AG08396 (cell line): ENCODE measurements around the gene SASH1.

Experiments used
- DNase-seq: peaks from one replicate; pipeline ENCODE4 v3.0.0; 2012; ENCODE audit warnings: low spot score, mixed read lengths

Gene SASH1

DNA sequence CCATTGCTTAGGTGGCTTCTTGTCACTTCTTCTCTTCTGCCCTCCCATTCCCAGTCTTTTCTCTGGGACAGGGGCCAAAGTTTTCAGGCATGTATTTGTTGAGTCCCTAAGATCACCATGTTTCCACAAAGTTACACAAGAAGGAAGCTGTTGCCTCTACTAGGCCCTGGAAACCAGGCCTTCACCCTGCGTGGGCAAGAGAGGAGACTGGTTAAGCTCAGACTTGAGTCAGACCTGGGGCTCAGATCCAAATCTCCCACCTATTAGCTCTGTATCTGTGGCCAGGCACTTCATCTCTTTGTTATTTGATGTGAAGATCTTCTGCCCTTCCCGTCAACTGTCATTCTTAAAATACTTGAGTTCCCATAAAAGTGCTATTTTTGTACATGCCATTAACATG is 154.6 kb downstream of the SASH1 start:
- DNase-seq = no peak

DNA sequence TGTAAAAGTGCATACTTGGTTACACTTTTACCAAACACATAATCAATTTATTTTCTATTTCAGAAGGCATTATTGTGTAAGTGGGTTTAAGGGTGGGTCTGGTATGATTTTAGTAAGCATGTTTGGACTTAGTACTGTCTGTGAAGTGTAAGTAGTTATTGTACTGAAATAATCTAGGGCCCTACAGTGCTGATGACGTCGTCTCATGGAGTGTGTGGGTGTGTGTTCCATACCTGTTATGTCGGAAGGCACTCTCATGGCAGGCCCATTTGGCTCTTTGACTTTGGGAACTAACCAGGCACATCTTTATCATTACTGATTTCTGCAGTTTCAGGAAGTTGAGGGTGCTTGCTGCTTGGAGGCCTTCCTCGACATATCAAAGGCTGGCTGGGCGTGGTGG is 155.1 kb downstream of the SASH1 start:
- no peak for DNase-seq

DNA sequence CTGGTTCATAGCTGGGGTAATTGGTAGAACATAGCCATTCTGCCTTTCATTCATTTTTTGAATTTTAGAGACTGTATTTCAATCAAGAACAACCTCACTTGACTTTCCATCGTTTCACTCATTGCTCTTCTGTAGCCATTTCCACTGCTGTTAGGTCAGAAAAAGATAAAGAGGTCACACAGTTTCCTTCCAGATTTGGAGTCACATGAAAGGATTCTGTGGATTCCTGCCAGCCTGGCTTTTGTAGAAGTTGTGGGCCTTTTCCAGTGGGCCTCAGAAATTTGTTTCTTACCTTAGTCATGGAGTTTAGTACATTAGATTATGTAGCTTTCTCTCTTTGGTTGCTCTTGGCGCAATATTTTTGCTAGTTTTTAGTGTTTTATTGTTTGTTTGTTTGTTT is 157.8 kb downstream of the SASH1 start:
- DNase-seq = no peak

DNA sequence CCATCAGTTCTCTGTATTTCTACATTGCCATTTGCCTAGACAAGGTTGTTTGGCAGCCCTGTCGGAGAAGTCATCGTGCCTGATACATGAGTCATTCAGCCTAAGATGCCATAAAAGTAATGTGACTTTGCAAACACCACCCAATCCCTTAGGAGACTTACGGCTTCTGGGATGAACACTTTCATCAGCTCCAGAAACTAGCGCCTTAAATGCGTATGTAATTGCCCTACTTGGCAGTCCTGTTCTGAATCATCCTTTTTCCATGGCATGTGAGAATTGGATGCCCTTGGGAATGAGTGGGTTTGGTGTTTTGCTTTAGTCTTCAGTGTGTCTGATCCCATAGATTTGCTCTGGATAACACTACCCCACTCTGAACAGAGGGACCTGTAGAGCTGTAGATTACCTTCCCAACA is 158.5 kb downstream of the SASH1 start:
- peak; percentile 71 for DNase-seq

DNA sequence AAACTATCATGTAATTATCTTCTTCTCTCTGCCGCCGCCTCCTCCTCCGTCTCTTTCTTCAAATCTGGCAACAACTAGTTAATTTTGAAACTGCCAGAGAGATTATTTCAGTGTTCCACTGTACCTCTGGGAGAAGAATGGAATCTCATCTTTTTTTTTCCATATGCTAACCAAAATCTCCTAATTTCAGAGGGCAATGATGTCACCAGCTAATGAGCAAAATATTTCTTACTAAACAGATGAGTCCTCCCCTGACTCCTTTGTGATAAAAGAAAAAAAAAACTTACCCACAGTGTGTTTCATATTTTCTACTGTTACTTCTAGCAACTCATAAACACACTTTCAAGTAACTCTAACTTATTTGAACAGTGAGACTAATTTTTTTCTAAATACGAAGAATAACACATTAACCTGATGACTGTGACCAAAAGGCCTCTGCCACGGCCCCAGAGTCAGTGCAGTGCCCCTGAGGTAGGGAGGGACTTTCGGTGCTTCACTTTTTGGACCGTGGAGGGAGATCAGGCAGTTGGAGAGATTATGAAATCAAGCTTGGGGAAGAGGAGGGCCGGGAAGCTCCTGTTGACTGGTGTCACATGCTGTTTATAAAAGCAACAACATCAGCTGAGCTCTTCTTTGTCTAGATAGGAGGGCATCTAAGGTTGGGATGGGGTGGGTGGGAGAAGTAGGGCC is 159.6 kb downstream of the SASH1 start:
- DNase-seq = no peak

DNA sequence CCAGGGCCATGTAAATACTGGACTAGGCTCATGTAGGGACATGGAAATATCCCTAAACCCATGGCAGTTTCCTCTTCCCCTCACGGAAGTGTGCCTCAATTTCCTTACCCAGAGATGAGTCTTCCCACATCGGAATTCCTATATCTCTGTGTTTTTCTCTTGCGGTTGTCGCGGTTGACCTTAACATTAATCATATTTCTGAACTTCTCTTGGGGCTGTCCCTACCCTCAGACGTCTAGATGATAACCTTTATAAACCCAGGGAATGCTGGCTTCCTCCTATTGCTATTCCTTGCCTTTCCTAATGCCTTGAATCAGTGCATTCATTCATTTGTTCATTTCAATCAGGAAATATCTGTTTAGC is 160.1 kb downstream of the SASH1 start:
- no peak for DNase-seq

DNA sequence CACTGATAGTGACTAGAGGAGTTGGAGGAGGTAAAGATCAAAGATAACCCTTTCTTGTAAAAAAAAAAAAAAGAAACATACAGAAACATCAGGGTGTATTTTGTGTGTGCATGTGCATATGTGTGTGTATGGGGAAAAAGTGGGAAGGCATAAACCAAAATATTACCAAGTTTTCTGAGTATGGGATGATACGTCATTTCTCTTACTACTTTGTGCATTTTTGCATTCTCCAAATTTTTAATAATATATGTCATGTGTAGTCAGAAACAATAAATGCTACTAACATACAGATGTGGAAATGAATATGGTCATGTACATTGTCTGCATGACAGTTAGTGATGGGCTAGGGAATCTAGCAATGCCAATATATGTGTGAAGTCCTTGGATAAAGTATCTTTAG is 161.1 kb downstream of the SASH1 start:
- no peak for DNase-seq

DNA sequence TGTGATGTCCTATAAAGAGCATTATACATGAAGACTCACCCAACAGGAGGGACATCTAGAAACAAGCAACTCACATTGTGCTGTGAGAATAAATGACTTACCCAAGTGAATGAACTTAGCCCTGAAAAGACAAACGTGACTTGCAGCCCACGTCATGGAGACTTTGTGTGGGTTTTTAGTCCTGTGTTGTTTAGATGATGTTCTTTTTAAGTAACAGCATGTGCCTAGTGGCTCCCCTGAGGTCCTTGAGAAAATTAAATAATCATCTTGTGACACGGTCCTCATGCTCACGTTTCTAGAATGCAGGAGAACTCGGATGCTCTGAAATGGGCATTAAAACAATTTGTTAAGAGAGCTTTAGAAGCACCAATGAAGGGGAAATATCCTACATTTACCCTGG is 165.1 kb downstream of the SASH1 start:
- DNase-seq = no peak

DNA sequence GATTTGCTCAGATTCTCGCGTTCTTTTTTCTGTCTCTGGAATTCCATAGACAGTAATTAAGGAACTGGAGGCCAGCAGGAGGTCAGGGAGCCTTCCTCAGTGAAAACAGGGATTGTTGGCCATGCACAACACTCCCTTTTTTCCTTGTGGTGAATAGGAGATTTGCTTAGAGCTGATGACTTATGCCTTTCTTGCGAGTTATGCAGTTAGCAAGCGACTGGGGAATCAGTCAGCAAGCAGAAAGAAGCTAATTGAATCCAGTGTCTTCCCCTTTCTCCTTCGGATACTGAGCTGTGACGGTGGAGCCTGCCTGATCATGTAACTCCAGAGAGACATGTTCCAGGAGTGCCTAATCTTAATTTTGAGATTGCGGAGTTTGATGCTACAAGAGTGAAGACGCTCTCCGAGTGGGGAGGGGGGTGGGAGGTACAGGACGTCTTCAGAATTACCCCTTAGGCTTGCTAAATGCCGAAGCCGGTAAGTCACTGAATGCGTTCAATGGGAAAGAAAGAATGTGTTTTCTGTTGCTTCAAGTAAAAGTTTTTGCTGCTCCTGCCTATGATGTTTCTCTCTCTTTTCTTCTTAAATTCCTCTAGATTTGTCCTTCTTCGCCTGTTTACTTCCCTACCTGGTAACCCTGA is 165.9 kb downstream of the SASH1 start:
- peak; percentile 39 for DNase-seq

DNA sequence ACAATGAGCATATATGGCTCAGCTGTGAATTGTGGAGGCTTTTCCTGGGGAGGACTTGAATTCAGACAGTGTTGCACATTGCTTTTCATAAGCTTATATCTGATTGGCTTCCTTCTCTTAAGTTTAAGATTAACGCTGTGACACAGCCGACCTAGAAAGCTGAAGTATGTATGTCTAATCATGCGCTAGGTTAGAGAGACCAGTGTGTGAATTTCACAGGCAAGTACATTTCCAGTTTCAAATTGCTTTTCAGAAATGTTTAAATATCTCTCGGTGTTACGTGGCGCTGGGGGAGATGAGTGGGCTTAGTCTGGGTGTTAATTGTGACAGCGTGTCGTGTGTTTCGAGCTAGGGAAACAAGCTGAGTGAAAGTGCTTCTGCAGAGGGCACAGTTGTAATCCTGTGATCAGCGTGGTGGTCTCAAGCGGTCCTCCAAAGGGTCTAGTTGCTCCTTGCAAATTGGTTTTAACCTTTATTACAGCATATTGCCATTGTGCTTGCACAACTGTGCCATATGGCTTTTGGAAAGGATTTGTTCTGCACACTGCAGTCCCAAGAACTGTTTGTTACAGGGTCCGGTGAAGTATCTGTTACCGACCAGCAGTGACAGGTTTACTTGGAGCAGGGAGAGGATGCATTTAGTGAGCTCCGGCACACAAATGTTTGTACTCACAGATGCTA is 166.6 kb downstream of the SASH1 start:
- no peak for DNase-seq

DNA sequence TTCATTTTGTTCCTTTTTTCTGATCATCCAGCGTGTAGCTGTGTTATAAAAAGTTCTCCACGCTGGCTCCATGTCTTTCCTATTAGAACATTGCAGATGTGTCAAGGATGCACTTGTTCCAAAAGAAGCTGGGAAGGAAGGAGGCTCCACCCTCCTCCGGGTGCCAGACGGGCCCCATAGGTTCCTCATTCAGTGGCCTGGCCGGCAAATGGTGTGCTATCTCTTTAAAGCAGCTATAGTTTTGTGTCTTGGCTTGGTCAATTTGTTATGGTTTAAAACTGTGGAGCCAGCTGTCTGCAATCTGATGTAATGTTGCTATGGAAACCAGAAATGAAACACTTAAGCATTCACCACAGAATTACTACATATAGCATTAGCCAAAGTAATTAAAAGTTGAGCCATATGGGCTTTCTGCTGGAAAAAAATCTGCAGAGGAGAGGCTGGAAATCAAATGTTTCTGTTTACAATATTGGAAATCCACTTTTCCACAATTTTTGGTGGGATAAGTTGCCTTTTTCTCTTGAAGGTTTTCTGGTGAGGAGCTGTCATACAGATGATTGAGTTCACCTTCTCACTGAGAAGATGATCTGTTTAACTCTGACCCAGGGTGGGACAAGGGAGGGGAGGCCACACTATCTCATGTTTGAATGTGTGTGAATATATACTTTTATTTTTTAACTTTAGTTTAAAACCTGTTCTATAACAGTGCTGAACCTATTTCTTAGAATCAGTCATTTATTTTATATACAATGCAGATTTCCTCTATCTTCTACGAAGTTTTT is 167.4 kb downstream of the SASH1 start:
- DNase-seq = peak; percentile 80

DNA sequence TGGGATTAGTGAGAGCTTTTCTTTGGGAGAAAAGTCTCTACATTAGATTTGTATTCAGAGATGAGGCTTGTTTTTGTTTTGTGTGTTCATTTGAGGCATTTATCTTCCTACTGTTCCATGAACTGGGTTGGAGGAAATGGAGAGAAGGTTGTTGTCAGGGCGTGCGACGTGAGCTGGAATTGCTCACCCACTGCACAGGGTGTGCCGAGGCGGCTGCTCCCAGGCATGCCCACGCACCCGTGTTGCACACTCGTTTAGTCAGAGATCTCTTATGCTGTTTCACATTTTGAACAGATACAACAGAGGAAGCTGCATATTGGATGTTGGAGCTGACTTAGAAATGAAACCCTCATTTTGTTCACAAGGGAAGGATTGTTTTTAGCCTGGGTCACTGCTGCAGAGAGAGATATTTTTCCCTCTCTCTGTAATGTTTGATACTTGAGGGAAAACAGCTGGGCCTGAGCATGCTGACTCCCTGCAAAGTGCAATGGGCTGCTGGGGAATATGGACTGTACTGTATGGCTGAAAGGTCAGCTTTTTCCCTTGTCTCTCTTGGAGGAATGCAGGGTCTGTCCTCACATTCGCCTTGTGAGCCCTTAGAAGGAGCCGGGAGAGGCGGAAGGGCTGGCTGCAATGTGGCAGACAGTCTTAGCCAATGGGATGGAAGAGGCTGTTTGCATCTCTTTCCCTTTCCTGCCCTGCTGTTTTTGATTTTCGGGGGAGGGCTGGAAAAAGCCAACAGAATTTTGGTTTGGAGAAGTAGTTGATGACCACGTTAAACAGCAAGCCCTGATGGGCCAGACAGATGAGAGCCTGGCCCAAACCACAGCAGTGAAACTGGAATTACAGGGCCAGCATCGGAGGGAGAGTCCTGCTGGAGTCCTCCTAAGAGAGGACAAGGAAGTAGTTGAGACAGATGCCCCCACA is 170.8 kb downstream of the SASH1 start:
- peak; percentile 69 for DNase-seq

DNA sequence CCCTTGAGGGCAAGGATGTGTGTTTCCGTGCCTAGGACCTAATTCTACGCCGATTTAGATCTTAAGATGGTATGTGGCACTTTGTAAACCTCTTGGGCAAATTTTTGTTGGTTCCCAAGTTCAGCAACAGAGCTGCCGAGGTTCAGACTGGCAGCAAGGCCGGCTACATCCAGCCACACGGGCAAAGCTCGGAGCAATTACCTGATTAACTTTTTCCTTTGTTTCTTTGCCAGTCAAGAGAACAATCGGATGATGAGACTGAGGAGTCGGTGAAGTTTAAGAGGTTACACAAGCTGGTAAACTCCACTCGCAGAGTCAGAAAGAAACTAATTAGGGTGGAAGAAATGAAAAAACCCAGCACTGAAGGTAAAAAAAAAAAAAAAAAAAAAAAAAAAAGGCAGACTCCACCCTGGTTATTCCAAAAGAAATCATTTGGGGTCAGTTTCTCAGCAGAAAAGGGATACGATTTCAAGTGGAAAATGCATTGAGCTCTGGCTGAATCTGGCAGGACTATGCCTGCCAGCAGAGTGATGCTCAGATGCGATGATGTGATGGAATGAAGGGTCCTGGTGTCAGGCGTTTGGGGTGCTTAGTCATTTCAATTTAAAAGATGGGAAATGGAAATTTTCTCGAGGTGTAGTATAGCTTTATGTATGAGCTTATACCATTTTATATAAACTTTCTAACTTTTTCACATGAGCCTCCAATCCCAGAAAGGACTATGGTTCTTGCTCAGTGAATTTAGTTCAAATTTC is 171.6 kb downstream of the SASH1 start:
- DNase-seq = no peak

DNA sequence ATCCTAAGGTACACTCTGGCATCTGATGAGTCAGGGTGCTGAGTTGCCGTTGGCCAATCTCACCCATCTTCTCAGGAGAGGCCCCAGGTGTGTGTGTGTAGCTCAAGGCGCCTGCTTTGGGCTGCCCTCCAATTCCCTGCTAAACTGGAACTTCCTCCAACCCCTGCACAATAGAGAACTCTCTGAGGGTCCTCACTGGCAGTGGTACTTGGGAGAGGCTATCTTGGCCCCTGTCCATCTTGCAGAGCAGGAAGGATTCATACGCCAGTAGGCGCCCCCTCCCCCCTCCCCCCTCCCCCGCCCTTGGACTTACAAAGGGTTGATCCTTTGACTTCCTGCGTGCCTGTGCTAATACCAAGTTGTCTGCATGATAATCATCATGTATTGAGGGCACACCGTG is 173.6 kb downstream of the SASH1 start:
- no peak for DNase-seq

DNA sequence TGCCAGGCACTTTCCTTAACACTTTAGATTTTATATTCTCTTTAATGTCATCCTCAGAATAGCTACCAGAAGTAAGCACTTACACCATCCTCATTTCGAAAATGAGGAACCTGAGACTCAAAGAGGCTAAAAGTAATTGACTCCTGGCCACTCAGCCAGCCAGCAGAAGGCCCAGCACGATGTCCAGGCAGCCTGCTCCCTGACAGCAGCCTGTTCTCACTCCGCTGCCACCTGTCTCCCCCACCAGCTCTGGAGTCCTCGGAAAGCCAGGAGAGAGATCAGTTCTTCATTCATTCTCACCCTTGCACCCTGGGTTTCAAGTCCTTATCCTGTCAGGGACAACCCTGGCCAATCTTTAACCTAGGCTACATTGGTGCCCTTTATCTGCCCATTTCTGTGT is 174.0 kb downstream of the SASH1 start:
- no peak for DNase-seq

DNA sequence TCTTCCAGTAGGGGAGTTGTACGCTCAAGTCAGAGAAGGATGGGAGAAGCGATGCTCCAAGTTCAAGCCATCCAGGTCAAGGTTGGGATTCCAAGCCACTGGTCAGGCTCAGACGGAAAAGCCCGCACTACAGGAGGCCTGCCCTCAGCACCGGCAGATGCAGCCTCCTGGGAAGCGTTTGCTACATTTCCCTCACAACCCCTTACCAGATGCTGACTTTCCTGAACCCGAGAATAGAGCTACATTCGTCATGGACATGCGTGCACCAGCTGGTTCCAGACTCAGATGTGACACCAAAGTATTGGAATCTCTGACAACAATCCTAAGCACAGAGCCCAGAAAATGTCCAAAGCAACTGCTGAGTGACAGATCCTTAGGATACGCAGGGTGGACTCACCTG is 174.8 kb downstream of the SASH1 start:
- no peak for DNase-seq

DNA sequence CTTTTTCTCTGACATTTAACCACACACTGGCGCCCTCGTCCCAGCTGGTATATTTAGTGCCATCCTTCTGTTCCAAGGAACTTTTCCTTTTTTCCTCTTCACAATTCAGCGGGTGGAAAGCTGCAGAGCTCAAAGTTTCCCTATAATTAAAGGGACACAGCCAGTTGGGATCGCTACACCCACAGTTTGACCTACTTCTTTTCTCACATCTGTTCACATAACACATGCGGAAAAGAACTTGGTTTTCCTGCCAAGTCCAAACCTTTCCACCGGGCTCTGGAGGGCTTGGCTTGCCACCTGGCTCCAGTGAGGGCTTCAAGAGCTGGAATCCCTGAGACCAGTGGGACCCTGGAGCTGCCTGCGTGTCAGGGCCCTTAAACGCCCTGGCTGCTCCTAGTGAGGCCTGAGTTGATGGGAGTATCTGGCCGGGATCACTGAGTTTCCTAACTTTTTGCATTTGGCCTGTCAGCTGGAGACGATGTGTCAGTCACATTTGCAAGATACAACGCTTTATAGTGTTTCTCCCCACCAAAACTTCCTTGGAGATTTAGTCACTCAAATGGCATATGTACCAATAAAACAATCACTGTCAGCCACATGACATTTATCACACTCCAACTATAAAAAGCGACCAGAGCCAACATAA is 176.0 kb downstream of the SASH1 start:
- no peak for DNase-seq

DNA sequence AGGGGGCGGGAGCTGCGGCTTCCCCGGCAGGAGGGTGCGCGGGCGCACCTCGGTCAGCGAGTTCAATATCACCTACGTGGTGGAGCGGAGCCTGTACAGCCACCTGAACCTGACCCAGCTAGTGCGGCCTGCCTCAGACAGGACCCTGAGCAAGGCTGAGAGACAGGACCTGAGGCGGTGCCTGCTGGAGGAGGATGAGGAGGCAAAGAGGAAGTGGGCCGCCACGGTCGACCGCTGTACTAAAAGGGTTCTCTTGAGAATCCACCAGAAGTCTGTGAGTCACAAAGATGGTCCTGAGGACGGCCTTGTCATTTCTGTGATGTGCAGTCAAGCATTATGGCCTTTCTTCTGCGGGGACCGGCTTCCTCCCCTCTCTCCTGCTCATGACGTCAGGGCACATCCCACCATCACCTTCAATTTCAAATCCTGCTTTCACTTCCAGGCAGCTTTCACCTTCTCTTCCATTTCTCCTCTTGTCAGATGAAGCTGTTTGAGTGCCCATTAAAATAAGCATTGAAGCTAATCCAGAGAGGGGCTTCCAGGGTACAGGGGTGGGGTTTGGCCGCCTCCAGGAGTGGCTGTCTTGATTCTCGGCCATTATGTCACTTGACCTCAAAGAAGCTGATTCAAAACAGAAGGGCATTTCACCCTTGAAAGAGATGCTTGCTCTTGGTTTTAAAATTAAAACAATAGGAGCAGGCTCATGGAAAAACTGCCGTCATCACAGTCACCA is 177.6 kb downstream of the SASH1 start:
- DNase-seq = no peak

DNA sequence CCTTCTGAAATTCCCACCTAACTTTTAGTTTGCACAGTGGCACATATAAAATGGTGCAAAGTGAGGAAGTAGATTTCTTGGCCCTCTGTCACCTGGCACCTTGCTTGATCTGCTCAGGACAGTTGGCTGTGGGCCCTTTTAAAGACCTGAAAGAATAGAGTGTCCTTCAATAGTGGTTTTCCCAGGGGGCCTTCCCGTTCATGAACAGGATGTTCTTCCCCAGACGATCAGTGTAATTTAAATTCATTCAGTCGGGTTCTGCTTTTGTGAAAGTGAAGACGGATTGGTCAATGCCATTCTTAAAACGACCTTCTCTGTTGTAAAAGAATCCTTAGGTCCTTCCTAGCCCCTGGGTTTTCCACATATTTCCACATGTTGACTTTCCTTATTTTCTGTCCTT is 178.5 kb downstream of the SASH1 start:
- no peak for DNase-seq

DNA sequence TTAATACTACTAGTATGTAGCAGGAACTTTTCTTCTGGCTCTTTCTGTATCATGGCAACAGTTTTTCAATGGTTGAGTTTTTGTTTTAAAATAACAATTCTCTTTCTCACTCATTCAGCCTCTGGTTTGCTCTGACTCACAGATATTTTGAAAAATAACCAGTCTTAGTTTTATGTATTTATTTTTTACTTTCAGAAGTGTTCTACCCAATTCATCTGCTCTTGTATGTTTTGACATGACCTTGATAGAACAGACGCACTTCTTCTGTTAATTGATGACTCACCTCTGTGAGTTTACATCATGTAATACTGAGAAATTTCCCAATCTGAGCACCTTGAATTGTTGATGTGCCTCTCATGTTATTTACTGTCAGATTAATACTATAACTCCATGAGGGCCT is 178.9 kb downstream of the SASH1 start:
- DNase-seq = peak; percentile 25
